HG03521 (cell line): ENCODE measurements around the gene ESPNL.
"Not testable (repeated sequence)": the region's sequence is repeated elsewhere in the genome, so short reads cannot be mapped to it uniquely, and the experiment has no call there.

Experiments used
- ATAC-seq: cut with Tn5 transposase; IDR thresholded peaks from one replicate; pipeline ENCODE4 v1.9.1; 2021; ENCODE audit warnings: mild to moderate bottlenecking, moderate library complexity; ENCODE audit not compliant: unreplicated experiment

Gene ESPNL, protein sequence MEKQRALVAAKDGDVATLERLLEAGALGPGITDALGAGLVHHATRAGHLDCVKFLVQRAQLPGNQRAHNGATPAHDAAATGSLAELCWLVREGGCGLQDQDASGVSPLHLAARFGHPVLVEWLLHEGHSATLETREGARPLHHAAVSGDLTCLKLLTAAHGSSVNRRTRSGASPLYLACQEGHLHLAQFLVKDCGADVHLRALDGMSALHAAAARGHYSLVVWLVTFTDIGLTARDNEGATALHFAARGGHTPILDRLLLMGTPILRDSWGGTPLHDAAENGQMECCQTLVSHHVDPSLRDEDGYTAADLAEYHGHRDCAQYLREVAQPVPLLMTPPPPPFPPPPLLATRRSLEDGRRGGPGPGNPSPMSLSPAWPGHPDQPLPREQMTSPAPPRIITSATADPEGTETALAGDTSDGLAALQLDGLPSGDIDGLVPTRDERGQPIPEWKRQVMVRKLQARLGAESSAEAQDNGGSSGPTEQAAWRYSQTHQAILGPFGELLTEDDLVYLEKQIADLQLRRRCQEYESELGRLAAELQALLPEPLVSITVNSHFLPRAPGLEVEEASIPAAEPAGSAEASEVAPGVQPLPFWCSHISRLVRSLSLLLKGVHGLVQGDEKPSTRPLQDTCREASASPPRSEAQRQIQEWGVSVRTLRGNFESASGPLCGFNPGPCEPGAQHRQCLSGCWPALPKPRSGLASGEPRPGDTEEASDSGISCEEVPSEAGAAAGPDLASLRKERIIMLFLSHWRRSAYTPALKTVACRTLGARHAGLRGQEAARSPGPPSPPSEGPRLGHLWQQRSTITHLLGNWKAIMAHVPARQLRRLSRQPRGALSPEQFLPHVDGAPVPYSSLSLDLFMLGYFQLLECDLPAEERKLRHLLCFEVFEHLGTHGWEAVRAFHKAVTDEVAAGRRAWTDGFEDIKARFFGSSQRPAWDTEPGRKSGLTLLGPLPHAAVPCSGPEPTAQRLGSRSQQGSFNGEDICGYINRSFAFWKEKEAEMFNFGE

DNA sequence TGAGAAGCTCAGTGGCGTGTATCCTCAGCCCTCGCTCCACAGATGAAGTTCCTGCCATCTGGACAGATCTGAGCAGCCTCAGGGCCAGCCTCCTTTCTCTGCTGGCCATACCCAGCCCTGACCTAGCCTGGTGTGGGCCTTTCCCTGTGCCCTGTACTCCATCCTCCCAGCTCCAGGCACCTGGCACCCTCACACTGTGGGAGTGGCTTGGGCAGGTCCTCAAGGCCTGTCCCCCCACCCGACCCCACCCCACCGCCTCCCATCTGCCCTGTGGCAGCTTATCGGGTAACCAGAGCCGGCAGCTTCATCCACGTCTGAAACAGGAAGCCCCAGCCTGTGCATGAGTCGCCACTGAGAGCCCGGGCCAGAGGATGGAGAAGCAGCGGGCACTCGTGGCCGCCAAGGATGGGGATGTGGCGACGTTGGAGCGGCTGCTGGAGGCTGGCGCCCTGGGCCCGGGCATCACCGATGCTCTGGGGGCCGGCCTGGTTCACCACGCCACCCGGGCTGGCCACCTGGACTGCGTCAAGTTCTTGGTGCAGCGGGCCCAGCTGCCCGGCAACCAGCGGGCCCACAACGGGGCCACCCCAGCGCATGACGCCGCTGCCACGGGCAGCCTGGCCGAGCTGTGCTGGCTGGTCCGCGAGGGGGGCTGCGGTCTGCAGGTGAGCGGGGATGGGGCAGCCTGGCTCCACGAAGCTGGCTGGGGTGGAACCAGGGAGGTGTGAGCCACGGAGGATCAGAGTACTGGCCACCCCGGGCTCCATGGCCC, at the start of gene ESPNL:
Gene ESPNL, plus strand, starts transcription at position 292 of the 772 bp plus-strand sequence. Its CDS starts 80 bp downstream, at position 372.
- ATAC-seq, result no peak

DNA sequence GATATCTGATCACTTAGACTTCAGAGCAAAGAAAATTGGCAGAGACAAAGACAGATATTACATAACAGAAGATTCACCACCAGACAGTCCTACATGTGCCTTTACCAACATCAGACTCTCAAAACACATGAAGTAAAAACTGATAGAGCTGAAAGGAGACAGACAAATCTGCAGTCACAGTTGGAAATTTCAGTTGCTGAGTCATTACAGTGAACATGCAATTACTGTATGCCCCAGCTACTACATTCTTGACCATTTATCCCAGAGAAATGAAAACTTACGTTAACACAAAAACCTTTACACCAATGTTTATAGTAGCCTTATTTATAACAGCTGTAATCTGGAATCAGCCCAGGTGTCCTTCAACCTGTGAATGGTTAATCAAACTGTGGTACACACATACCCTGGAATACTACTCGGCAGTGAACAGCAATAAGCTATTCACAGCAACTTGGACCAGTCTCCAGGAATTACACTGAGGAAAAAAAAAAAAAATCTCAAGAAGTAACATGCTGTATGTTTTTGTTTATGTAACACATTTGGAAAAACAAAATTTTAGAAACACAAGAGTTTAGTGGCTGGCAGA, 46.9 kb upstream of the ESPNL start:
- no peak for ATAC-seq

DNA sequence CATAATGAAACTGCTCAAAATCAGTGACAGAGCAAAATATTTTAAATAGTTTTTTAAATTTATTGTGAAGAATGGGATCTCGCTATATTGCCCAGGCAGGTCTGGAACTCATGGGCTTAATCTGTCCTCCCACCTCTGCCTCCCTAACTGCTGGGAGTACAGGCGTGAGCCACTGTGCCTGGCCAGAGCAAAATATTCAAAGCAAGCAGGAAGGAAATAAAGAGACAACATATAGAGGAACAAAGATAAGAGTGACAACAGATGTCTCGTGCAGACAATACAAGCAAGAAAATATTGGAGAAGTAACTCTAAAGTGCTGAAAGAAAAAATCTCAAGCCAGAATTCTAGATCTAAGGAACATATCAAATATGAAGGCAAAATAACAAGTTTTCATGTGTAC, 44.3 kb upstream of the ESPNL start:
- ATAC-seq, result no peak

DNA sequence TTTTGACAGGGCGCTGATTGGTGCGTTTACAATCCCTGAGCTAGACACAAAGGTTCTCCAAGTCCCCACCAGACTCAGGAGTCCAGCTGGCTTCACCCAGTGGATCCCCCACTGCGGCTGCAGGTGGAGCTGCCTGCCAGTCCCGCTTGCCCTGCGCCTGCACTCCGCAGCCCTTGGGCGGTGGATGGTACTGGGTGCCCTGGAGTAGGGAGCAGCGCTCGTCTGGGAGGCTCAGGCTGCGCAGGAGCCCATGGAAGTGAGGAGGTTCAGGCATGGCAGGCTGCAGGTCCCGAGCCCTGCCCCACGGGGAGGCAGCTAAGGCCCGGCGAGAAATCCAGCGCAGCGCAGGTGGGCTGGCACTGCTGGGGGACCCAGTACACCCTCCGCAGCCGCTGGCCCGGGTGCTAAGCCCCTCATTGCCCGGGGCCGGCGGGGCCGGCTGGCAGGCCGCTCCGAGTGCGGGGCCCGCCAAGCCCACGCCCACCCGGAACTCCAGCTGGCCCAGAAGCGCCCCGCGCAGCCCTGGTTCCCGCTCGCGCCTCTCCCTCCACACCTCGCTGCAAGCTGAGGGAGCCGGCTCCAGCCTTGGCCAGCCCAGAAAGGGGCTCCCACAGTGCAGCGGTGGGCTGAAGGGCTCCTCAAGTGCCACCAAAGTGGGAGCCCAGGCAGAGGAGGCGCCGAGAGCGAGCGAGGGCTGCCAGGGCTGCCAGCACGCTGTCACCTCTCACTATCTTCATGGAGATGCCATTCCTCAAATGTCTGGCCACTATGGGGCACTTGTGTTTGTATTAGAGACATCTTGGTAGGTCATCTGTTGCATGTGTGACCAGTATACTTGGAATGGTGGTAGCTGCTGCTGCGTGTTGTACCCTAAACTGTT, 42.2 kb upstream of the ESPNL start:
- not testable (repeated sequence) for ATAC-seq

DNA sequence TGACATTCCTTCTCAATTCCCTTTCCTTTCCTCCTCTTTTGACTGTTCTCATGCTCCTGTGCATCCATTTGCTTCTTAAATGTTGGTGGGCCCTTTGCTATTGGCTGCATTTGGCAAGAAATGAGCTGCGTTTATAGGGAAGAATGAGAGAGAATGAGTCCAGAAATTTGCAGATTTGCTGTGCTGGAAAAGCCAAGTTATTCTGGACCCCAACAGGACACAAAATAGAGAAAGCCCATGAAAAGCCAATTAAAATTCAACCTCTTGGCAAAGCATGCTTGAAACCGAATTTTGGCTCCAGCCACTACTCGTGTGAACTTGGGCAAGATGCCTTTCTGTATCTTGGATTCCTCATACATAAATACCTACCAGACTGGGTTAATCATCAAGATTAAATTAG, 40.6 kb upstream of the ESPNL start:
- ATAC-seq, result no peak

DNA sequence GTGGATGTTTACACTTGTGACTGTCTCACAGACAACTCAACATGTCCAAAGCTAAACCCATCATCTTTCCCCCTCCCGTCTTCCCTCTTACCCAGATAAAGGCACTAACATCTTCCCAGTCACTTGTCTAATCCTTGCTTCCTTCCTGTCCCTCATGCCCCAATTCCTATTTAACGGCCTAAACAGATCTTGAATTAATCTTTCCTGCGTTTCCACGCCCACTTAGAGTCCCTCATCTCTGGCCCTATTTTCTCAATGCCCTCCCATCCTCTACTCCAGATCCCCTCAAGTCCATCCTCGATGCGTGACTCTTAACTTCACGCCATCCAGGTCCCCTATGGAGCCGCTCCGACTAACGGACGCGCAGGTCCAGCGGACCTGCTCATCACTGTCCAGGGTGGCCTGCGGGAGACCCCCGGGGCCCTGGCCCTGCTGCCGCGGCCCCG, 40.0 kb upstream of the ESPNL start:
- no peak for ATAC-seq

DNA sequence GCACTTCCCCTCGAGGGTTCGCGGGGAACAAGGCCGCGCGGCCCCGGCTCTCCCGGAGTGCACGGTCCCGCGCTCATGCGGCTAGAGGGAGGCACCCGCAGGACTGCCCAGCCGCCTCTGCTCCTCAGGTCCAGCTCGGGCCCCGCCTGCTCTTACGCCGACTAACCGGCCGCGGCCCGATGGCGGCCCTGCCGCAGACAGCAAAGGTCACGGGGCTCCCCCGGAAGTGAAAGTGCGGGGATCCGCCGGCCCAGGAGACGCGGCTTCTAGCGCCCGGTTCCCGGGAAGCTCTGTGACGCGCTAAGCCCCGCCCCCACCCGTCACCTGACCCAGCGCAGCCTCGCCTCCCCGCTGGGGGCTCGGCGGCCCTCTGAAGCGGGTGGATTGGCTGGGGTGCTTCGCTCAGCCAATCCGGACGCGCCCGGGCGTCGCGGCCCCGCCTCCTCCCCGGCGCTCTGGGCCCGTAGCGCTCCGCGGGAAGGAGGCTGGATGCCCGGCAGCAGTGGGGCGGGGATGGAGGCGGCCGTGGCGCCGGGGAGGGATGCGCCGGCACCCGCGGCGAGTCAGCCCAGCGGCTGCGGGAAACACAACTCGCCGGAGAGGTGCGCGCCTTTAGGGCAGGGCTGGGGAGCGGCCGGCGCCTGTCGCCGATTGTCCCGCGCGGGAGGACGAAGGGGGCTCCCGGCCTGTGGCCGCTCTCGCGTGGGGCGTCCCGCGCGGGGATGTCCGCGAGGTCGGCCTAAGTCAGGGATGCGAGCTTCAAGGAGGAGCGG, 39.4 kb upstream of the ESPNL start, which contains the start of gene SCLY:
Gene SCLY, plus strand, starts transcription at position 460 of the 773 bp plus-strand sequence. Its CDS starts 54 bp downstream, at position 514.
- peak; percentile 97 for ATAC-seq

DNA sequence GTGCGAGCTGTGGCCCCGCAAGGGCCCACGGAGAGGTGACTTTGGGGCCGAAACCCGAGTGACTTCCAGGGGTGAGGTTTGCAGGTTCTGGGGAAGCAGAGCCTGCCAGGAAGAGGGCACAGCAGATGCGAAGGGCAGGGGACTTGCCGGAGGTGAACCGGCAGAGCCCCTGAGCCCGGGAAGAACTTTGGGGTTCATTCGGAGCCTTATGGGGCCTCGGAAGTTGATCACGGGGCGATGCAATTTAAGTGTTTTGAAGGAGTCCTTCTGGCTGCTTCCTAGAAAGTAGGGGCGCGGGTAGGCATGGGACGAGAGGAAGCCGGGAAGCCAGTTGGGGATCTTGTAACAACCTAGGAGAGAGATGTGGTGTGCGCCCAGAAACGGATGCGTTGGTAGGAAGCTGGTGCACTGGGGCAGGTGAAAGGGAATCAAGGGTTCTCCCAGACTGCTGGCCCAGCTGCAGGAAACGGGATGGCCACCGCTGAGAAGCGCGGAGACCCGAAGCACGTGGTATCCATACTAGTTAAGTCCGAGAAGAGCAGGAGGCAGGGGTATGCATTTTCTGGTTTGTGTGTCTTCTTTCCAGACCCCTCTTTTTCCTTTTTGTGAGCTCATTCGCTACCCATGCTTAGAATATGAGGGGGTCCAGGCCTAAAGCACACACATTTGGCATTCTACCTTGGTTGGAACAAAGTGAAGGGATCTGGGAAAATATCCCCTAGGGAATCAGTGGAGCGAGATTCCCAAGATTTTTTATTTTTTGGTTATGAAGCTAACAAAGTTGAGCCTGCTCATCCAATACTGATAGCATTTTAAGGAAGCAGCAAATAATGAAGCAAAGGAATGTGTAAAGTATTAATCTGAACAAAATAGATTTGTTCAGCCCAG, 38.6 kb upstream of the ESPNL start:
- ATAC-seq, result no peak

DNA sequence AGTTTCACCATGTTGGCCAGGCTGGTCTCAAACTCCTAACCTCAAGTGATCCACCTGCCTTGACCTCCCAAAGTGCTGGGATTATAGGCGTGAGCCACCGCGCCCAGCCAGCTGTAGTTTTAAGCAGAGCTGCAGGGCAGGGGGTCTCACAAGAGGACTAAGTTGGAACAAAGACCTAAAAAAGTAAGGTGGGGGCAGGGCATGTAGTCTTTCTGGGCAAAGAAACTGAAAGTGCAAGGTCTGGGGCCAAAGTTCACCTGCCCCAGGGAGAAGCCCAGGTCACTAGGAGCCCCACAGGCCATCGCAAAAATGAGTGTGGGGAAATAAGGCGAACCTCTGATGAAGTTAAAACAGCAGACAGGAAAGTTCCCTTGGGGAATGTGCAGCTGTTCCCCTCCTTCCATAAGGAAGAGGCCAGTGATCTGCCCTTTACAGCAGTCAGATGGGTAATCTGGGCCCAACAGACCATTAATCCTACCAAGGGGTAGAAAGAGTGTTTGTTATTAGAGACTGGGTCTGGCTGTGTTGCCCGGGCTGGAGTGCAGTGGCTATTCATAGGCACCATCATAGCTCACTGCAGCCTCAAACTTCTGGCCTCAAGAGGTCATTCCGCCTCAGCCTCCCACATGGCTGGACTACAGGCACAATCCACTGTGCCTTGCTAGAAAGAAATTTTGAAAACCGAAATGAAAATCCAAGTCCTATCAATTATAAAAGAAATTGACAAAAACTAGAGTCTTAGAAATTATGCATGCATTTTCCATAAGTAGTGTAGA, 36.5 kb upstream of the ESPNL start:
- no peak for ATAC-seq

DNA sequence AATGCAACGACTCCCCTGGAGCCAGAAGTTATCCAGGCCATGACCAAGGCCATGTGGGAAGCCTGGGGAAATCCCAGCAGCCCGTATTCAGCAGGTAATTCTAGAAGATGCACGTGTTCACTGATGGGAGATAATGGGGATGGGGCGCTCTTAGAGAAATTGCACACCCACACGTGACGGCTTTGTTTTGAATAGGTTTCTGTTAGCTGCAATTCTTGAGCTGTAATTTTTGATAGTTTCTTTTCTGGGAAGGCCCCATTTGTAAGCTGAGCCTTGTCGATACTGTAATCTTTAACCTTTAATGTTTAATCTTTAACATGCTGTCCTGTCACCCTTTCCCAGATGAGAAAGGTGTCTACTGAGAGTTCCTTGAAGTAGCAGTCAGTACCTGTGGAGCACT, 35.8 kb upstream of the ESPNL start:
- no peak for ATAC-seq

DNA sequence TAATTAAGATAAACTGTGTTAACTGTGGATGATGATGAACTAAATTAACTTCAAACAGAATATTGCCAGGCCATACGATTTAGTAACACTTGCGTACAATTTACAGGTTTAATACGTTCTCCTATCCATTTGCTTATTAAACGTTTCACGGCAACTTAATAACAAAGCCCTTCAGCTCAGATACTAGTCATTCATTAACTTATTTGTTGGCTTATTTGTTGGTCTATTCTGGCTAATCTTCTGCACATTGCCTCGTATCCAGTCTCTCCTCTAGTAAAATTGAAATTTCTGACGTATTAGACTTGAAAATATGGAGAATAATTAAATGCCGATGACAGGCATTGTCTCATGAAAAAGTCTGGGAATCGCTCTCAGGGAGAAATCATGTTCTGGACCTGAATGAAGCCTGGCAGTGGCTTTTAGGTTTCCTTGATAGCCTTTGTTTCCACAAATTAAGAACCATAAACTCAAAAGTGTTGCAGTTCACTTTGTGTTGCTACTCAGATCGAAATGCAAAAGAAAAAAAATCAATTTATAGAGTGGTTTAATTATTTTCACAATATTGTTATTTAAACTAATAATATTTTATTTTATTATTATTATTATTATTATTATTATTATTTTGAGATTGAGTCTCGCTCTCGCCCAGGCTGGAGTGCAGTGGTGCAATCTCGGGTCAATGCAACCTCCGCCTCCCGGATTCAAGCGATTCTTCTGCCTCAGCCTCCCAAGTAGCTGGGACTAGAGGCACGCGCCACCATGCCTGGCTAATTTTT, 34.9 kb upstream of the ESPNL start:
- ATAC-seq, result no peak

DNA sequence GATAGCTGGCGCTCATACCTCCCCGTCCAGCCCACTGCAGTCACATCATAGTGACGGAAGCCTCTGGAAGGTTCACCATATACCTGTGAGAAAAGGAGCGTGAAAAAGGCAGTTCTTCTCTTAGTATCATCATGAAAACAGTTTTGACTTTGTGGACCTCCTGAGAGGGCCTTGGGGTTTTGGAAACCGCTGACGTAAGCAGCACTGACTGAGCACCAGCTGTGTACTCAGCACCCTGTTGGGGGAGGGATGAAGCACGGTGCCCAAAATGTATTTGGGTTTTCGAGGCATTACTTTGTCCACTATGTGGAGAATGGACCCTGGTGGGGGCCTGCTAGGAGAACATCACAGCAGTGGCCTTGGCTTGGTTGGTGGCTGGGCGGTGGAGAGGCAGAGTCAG, 33.9 kb upstream of the ESPNL start:
- ATAC-seq, result no peak

DNA sequence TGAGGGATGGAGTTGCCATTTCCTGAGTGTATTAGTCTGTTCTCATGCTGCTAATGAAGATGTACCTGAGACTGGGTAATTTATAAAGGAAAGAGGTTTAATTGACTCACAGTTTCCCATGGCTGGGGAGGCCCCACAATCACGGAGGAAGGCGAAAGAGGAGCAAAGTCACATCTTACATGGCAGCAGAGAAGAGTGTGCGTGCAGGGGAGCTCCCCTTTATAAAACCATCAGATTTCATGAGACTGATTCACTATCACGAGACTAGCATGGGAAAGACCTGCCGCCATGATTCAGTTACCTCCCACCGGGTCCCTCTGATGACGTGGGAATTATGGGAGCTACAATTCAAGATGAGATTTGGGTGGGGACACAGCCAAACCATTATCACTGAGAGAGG, 33.4 kb upstream of the ESPNL start:
- ATAC-seq, result not testable (repeated sequence)

DNA sequence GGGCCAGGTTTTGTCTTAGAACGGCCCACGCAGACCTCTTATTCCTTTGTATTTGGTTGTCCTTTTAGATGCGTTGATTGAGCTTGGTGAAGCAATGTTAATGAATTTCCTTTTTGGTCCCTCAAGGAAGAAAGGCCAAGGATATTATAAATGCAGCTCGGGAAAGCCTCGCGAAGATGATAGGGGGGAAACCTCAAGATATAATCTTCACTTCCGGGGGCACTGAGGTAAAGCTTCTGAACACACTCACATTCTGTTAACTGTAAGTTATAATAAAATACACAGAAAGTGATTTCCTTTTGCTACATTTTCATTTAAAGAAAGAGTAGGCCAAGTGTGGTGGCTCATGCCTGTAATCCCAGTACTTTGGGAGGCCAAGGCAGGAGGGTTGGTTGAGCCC, 32.2 kb upstream of the ESPNL start:
- no peak for ATAC-seq

DNA sequence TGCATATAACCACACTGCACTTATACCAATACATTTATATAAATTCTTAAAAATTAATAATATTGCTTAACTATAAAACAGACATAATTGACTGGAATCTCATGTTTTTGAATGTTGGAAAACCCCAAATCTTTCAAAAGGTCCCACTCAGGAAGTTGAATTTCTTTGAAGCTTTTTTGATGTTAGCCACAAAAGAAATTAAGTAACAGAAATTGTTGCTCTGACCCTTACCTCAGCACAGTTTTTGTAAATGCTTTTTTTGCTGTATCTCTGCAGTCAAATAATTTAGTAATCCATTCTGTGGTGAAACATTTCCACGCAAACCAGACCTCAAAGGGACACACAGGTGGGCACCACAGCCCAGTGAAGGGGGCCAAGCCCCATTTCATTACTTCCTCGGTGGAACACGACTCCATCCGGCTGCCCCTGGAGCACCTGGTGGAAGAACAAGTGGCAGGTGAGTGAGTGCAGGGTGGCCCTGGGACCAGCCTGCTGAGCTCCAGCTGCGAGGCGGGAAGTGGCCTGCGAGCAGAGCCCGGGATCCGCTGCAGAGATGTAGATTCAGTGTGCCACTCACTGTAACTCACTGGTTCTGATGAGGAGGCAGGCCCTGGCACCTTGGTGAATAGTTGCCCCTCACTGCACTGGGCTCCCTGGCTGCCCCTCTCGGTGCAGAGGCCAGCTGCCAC, 31.0 kb upstream of the ESPNL start:
- no peak for ATAC-seq

DNA sequence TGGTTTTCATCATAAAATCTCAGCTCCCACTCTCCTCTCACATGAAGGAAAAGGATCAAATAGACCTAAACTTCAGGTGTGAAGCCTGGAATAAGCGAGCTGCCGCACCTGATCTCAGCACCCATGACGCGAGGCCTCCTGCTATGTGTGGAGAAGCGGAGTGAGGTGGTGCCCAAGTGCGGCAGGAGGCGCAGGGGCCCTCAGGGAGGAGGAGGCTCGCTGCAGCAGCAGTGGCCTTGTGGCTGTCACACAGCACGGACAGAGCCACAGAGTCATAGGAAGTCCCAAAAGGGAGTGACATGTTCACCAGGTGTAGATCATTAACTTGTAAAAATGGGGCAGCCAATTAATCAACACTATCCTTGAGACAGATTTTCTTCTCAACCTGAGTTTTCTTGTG, 30.3 kb upstream of the ESPNL start:
- no peak for ATAC-seq
